HCT116 (cell line): Measurements from ENCODE around the gene KIAA0232.

Experiments used
- CTCF ChIP-seq, 3 experiments: fragments of 200-600 bp in 1 of 3; sonication (generic) in 1 of 3; IDR thresholded peaks in 2 of 3; conservative IDR thresholded peaks in 1 of 3; 2 replicates each; pipeline ENCODE4 v1.5.1; 2012 to 2017; ENCODE audit warnings: low read depth in 2 of 3, low read length in 2 of 3, antibody characterized with exemption in 1 of 3, borderline replicate concordance in 1 of 3, control low read depth in 1 of 3, mild to moderate bottlenecking in 1 of 3, mixed read lengths in 1 of 3, mixed run types in 1 of 3, moderate library complexity in 1 of 3; ENCODE audit not compliant: insufficient read depth in 1 of 3
- EZH2phosphoT487 ChIP-seq: fragments of 200-600 bp; IDR thresholded peaks from 2 replicates; pipeline ENCODE4 v1.6.1; 2018; ENCODE audit warnings: antibody characterized with exemption, borderline replicate concordance
- POLR2AphosphoS5 ChIP-seq: IDR thresholded peaks from 2 replicates; pipeline ENCODE4 v1.6.1; 2011; ENCODE audit warnings: mild to moderate bottlenecking, low read depth, low read length, moderate library complexity
- RAD21 ChIP-seq: IDR thresholded peaks from 2 replicates; pipeline ENCODE4 v1.6.1; 2012; ENCODE audit warnings: low read depth, mild to moderate bottlenecking
- YY1 ChIP-seq: IDR thresholded peaks from 2 replicates; pipeline ENCODE4 v1.6.1; 2011; ENCODE audit warnings: low read length, low read depth, moderate library complexity, mild to moderate bottlenecking; ENCODE audit not compliant: insufficient replicate concordance; ENCODE audit errors: extremely low read depth

- TF ChIP-seq CTCF (IDR thresholded peaks at IDR 0.05 in 2 of 3, conservative IDR thresholded peaks at IDR 0.05 in 1 of 3; ENCODE audit: borderline replicate concordance in 1 of 3, insufficient read depth in 1 of 3, low read depth in 2 of 3, low read length in 2 of 3), result no peak
- no peak for TF ChIP-seq POLR2AphosphoS5
- no peak for TF ChIP-seq EZH2phosphoT487
- TF ChIP-seq RAD21, result no peak
- no peak for TF ChIP-seq YY1
Observed at GRCh38 chr4:6808259-6808658, 25.7 kb downstream of the KIAA0232 start.
